Pons (tissue), 1 donor: ENCODE measurements around the gene ZNF496.
"Not testable (repeated sequence)": the region's sequence is repeated elsewhere in the genome, so short reads cannot be mapped to it uniquely, and the experiment has no call there.

ENCODE experiments used
- DNase-seq: peaks from one replicate; pipeline ENCODE4 v3.0.0-alpha.2; 2016; ENCODE audit warnings: low spot score

ZNF496 gene

GRCh38 chr1:247331525-247332214, at the start of gene ZNF496:
Gene ZNF496 (minus strand): TSS chr1:247331867. CDS start chr1:247329578, 2,289 bp downstream.
- peak; percentile 39 for DNase-seq

GRCh38 chr1:247378334-247379073, 46.8 kb upstream of the ZNF496 start:
- DNase-seq: no peak

GRCh38 chr1:247377656-247378055, 46.0 kb upstream of the ZNF496 start:
- not testable (repeated sequence) for DNase-seq

GRCh38 chr1:247376659-247377058, 45.0 kb upstream of the ZNF496 start:
- no peak for DNase-seq

- no peak for DNase-seq
Observed at GRCh38 chr1:247375747-247376146, 44.1 kb upstream of the ZNF496 start.

- not testable (repeated sequence) for DNase-seq
Observed at GRCh38 chr1:247374651-247375334, 43.1 kb upstream of the ZNF496 start.

GRCh38 chr1:247373721-247374141, 42.1 kb upstream of the ZNF496 start:
- DNase-seq: no peak

- no peak for DNase-seq
Observed at GRCh38 chr1:247371801-247372259, 40.2 kb upstream of the ZNF496 start.

- no peak for DNase-seq
Observed at GRCh38 chr1:247370786-247371732, 39.4 kb upstream of the ZNF496 start.

GRCh38 chr1:247368490-247369145, 37.0 kb upstream of the ZNF496 start:
- DNase-seq: no peak

- DNase-seq: no peak
Observed at GRCh38 chr1:247367786-247368422, 36.2 kb upstream of the ZNF496 start.

- DNase-seq: no peak
Observed at GRCh38 chr1:247366926-247367645, 35.4 kb upstream of the ZNF496 start.

- DNase-seq: not testable (repeated sequence)
Observed at GRCh38 chr1:247366345-247366744, 34.7 kb upstream of the ZNF496 start.

GRCh38 chr1:247365023-247365422, 33.4 kb upstream of the ZNF496 start:
- DNase-seq: no peak

GRCh38 chr1:247363000-247363399, 31.3 kb upstream of the ZNF496 start:
- DNase-seq: not testable (repeated sequence)

GRCh38 chr1:247362153-247362552, 30.5 kb upstream of the ZNF496 start:
- DNase-seq: no peak

GRCh38 chr1:247360991-247361731, 29.5 kb upstream of the ZNF496 start:
- DNase-seq: no peak

- DNase-seq: peak; percentile 34
Observed at GRCh38 chr1:247360116-247360898, 28.6 kb upstream of the ZNF496 start.
